Hepatocyte (in vitro differentiated cells): ENCODE data around the gene TAL1.

Source experiments
- EZH2 ChIP-seq: fragments of 200-600 bp; sonication (generic); IDR thresholded peaks from 2 replicates; pipeline ENCODE4 v1.6.1; 2016; ENCODE audit warnings: antibody characterized with exemption, mild to moderate bottlenecking, borderline replicate concordance
- EZH2phosphoT487 ChIP-seq: fragments of 200-600 bp; sonication (generic); IDR thresholded peaks from one replicate; pipeline ENCODE4 v1.6.1; 2018; ENCODE audit warnings: antibody characterized with exemption, mild to moderate bottlenecking, low read depth, moderate library complexity; ENCODE audit not compliant: unreplicated experiment, severe bottlenecking
- TF ChIP-seq, protein P1 (sequence below): fragments of 200-600 bp; sonication (generic); IDR thresholded peaks from 2 replicates; pipeline ENCODE4 v1.5.1; 2016; ENCODE audit warnings: antibody characterized with exemption, mild to moderate bottlenecking; ENCODE audit not compliant: poor library complexity

DNA sequence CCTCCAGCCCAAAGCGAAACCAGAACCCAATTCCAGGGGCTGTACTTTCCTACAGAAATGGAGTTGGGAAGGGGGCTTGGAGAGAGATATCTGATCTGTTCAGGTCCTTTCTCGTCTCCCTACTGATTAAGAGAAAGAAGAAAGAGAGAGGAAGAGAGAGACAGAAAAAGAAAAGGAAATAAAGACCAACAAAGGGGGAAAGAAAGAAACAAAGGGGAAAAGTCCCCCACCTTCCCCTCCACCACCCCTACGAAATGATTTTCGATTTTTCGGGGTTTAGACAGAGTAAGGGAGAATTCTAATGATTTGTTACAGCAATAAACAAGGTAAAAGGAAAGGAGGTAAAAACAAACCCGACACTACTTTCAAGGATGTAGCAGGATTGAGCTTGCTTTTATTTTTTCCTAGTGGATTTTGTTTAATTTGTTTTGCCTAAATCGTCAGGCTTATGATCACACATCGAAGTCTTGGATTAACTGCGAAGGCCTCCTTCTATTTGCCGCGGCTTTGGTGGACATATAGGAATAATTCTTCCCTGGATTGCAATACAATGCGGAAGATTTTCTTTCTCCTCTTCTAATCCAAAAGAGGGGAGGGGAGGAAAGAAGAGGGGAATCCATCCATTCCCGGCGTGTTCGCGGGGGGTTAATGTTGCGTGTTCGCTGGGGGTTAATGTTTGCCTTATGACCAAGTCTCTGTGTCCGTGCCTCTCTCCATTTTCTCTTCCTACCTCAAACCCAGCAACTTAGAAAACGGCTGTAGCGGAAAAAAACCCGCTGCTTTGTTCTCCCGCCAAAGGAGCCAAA lies 1.9 kb downstream of the TAL1 start:
- TF ChIP-seq, protein P1, sequence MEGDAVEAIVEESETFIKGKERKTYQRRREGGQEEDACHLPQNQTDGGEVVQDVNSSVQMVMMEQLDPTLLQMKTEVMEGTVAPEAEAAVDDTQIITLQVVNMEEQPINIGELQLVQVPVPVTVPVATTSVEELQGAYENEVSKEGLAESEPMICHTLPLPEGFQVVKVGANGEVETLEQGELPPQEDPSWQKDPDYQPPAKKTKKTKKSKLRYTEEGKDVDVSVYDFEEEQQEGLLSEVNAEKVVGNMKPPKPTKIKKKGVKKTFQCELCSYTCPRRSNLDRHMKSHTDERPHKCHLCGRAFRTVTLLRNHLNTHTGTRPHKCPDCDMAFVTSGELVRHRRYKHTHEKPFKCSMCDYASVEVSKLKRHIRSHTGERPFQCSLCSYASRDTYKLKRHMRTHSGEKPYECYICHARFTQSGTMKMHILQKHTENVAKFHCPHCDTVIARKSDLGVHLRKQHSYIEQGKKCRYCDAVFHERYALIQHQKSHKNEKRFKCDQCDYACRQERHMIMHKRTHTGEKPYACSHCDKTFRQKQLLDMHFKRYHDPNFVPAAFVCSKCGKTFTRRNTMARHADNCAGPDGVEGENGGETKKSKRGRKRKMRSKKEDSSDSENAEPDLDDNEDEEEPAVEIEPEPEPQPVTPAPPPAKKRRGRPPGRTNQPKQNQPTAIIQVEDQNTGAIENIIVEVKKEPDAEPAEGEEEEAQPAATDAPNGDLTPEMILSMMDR: no peak
- peak; percentile 98 for TF ChIP-seq EZH2
- TF ChIP-seq EZH2phosphoT487: peak; percentile 90
